T-cell (primary cell): ENCODE measurements around the gene TCF12. TPM values are rescaled to one million over a fixed set of nuclear protein-coding genes. Genes with fewer than 3 reads are reported as not detected.

Source experiments
- ATAC-seq, 4 experiments: fragments of 200-7000 bp in 3 of 4; fragments of 150-1000 bp in 1 of 4; cut with Tn5 transposase; replicated peaks in 1 of 4; 1 replicate in 3 of 4; 2 replicates in 1 of 4; pipeline ENCODE4 v1.10.0; 2021; ENCODE audit warnings: moderate library complexity in 3 of 4, mild to moderate bottlenecking in 2 of 4, moderate number of reproducible peaks in 1 of 4
- CTCF ChIA-PET, 2 donors: fragments of 300-600 bp; sonication (Branson Sonifier 250); formaldehyde crosslinking; loops; one replicate each; lab custom pipeline; 2022; ENCODE audit warnings: antibody characterized with exemption in 2 of 2; lab: Charles Lee
- POLR2A ChIA-PET, 2 donors: fragments of 300-600 bp; sonication (Branson Sonifier 250); formaldehyde crosslinking; loops; one replicate each; lab custom pipeline; 2022; ENCODE audit warnings: antibody characterized with exemption in 2 of 2; lab: Charles Lee
- DNase-seq, 35 experiments: peaks; one replicate each; pipeline versions ENCODE4 v3.0.0 to v3.0.0-alpha.2; 2013 to 2023
- H3K27ac ChIP-seq: one replicate; pipeline ENCODE4 v1.5.1; 2013; ENCODE audit warnings: low read length
- H3K27me3 ChIP-seq, 2 experiments: replicated peaks in 1 of 2; 1 replicate in 1 of 2; 2 replicates in 1 of 2; pipeline versions ENCODE4 v1.6.1 to v1.7.0; 2013; ENCODE audit warnings: low read length in 1 of 2, mixed read lengths in 1 of 2; ENCODE audit not compliant: control insufficient read depth in 2 of 2, insufficient read depth in 2 of 2; ENCODE audit errors: extremely low read depth in 1 of 2
- H3K36me3 ChIP-seq, 2 donors: 1 replicate in 1 of 2; 2 replicates in 1 of 2; pipeline versions ENCODE4 v1.6.1 to v1.7.0; 2013; ENCODE audit warnings: low read length in 1 of 2; ENCODE audit not compliant: control insufficient read depth in 2 of 2, insufficient read depth in 1 of 2; ENCODE audit errors: extremely low read depth in 1 of 2
- H3K4me1 ChIP-seq, 2 experiments: 1 replicate in 1 of 2; 2 replicates in 1 of 2; pipeline versions ENCODE4 v1.6.1 to v1.7.0; 2013; ENCODE audit warnings: low read length in 2 of 2, mixed read lengths in 1 of 2; ENCODE audit not compliant: insufficient read depth in 2 of 2, control insufficient read depth in 1 of 2; ENCODE audit errors: extremely low read depth in 1 of 2
- H3K4me3 ChIP-seq, 2 donors: 1 replicate in 1 of 2; 2 replicates in 1 of 2; pipeline versions ENCODE4 v1.5.1 to v1.7.0; 2013; ENCODE audit warnings: mild to moderate bottlenecking in 2 of 2, low read length in 1 of 2, moderate library complexity in 1 of 2; ENCODE audit not compliant: control insufficient read depth in 1 of 2; ENCODE audit errors: extremely low read depth in 1 of 2
- H3K9me3 ChIP-seq: 2 replicates; pipeline ENCODE4 v1.7.0; 2013
- H3K27ac Mint-ChIP-seq, 2 donors: one replicate each; pipeline ENCODE4 v1.8.0; 2020 to 2021; ENCODE audit warnings: mild to moderate bottlenecking in 2 of 2, mixed read lengths in 2 of 2
- H3K27me3 Mint-ChIP-seq, 2 donors: one replicate each; pipeline ENCODE4 v1.8.0; 2021 to 2022; ENCODE audit warnings: mixed read lengths in 2 of 2
- H3K36me3 Mint-ChIP-seq: one replicate; pipeline ENCODE4 v1.8.0; 2021; ENCODE audit warnings: mixed read lengths
- H3K4me1 Mint-ChIP-seq, 3 donors: one replicate each; pipeline ENCODE4 v1.8.0; 2020 to 2022; ENCODE audit warnings: mixed read lengths in 3 of 3, mild to moderate bottlenecking in 1 of 3
- H3K4me3 Mint-ChIP-seq, 3 donors: one replicate each; pipeline ENCODE4 v1.8.0; 2020 to 2022; ENCODE audit warnings: mild to moderate bottlenecking in 3 of 3, mixed read lengths in 3 of 3, moderate library complexity in 3 of 3
- H3K9me3 Mint-ChIP-seq, 3 donors: one replicate each; pipeline ENCODE4 v1.8.0; 2020 to 2022; ENCODE audit warnings: mixed read lengths in 3 of 3
- WGBS: methylation state at CpG from one replicate; pipeline ENCODE4 v1.1.5; 2013; ENCODE audit warnings: missing lambda C conversion rate; ENCODE audit not compliant: insufficient coverage; 5-methylcytosine and 5-hydroxymethylcytosine counted together
- total RNA-seq, 35 experiments: library from RNA in 6 of 35; stranded (reverse) in 6 of 35; fragments of 120-200 nt in 1 of 35; gene quantifications; one replicate each; pipeline versions ENCODE4 v1.2.1 to v1.2.4 and lab custom pipeline; 2013 to 2026

Gene TCF12
- total RNA-seq, 5 donors from 2014 or later (not counting 1 experiment from before 2014, with no cell fraction given): 68.0 to 94.3 (median 83.0) TPM

- 98% methylated on average over 4 of the region's 14 CpGs for WGBS
- Histone ChIP-seq H3K36me3 (no peaks in the 10 kb centered on the region), H3K27ac (no peak overlapping the region), H3K4me1 (peaks cover 0 to 3% of the 10 kb centered on the region in 2 experiments), H3K27me3 (peaks cover 0 to 39% of the 10 kb centered on the region in 2 experiments), H3K9me3 (no peaks in the 10 kb centered on the region), H3K4me3 (no peak overlapping the region)
- Mint-ChIP-seq H3K27ac (no peak overlapping the region), H3K4me3 (no peak overlapping the region), H3K27me3 (peaks cover 17 to 42% of the 10 kb centered on the region in 2 donors), H3K9me3 (no peaks in the 10 kb centered on the region), H3K36me3 (no peaks in the 10 kb centered on the region), H3K4me1 (no peaks in the 10 kb centered on the region)
- ChIA-PET CTCF (no interaction called here), POLR2A (no interaction called here)
- DNase-seq (no peak), ATAC-seq (no peak)
Measured at GRCh38 chr15:57330619-57331340, 412.3 kb downstream of the TCF12 start.

DNA sequence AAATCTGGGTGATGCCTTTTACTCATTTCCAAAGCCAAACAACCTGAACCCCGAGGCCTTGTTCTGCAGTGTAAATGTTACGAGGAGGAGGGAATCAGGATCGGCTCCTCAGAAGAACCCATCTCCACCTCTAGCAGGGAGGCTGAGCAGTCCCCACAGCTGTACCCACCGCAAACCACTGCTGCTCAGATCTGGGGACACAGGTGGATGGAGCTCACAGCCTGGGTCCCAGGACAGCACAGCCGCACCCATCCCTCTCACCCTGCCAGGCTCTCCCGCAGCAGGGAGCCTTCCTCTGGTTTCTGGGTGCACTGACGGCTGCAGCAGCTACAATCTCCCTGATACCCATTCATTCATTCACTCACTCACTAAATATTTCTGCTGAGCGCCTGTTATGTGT, 413.9 kb downstream of the TCF12 start:
- H3K27ac Mint-ChIP-seq: no peak overlapping the region
- no peak for DNase-seq
- ChIA-PET POLR2A (no interaction called here), CTCF (no interaction called here)
- H3K4me3 Mint-ChIP-seq: no peak overlapping the region
- no peaks in the 10 kb centered on the region for H3K9me3 Mint-ChIP-seq
- Histone ChIP-seq H3K4me1 (peaks cover 0 to 3% of the 10 kb centered on the region in 2 experiments), H3K27ac (no peak overlapping the region), H3K9me3 (no peaks in the 10 kb centered on the region), H3K36me3 (no peaks in the 10 kb centered on the region), H3K4me3 (no peak overlapping the region), H3K27me3 (peaks cover 0 to 41% of the 10 kb centered on the region in 2 experiments)
- WGBS: 81% methylated on average over 4 of the region's 8 CpGs
- H3K4me1 Mint-ChIP-seq: no peaks in the 10 kb centered on the region
- no peak for ATAC-seq
- H3K27me3 Mint-ChIP-seq: peaks cover 20 to 49% of the 10 kb centered on the region in 2 donors
- H3K36me3 Mint-ChIP-seq: no peaks in the 10 kb centered on the region

- Mint-ChIP-seq H3K36me3 (no peaks in the 10 kb centered on the region), H3K4me3 (no peak overlapping the region), H3K27me3 (peaks cover 20 to 56% of the 10 kb centered on the region in 2 donors), H3K9me3 (no peaks in the 10 kb centered on the region), H3K27ac (no peak overlapping the region), H3K4me1 (no peaks in the 10 kb centered on the region)
- H3K36me3 ChIP-seq: no peaks in the 10 kb centered on the region
- WGBS: 100% methylated on average over 2 of the region's 4 CpGs
- H3K9me3 ChIP-seq: no peaks in the 10 kb centered on the region
- CTCF ChIA-PET: interaction anchor here in 1 of 2 donors (0.6 kb wide), 1 partner anchor 93 kb away, joined by 12 read pairs; no protein-coding TSS in a partner anchor
- peaks cover 0 to 3% of the 10 kb centered on the region in 2 experiments for H3K4me1 ChIP-seq
- no peak overlapping the region for H3K27ac ChIP-seq
- H3K4me3 ChIP-seq: no peak overlapping the region
- ATAC-seq: no peak
- no peak for DNase-seq
- POLR2A ChIA-PET: no interaction called here
- peaks cover 0 to 50% of the 10 kb centered on the region in 2 experiments for H3K27me3 ChIP-seq
Measured at GRCh38 chr15:57333487-57333886, 415.0 kb downstream of the TCF12 start.

- peaks cover 0 to 57% of the 10 kb centered on the region in 2 experiments for H3K27me3 ChIP-seq
- DNase-seq (no peak), ATAC-seq (no peak)
- H3K4me3 ChIP-seq: no peak overlapping the region
- H3K27ac ChIP-seq: no peak overlapping the region
- no peaks in the 10 kb centered on the region for H3K9me3 ChIP-seq
- no peaks in the 10 kb centered on the region for H3K9me3 Mint-ChIP-seq
- H3K4me1 ChIP-seq: peaks cover 0 to 3% of the 10 kb centered on the region in 2 experiments
- no peaks in the 10 kb centered on the region for H3K4me1 Mint-ChIP-seq
- H3K36me3 Mint-ChIP-seq: no peaks in the 10 kb centered on the region
- CTCF ChIA-PET: interaction anchor here in 1 of 2 donors (0.7 kb wide), 1 partner anchor 11 kb away, joined by 3 read pairs; no protein-coding TSS in a partner anchor
- no peak overlapping the region for H3K27ac Mint-ChIP-seq
- H3K36me3 ChIP-seq: no peaks in the 10 kb centered on the region
- peaks cover 20 to 57% of the 10 kb centered on the region in 2 donors for H3K27me3 Mint-ChIP-seq
- H3K4me3 Mint-ChIP-seq: no peak overlapping the region
- POLR2A ChIA-PET: no interaction called here
- WGBS: 80% methylated on average over 6 of the region's 12 CpGs
Measured at GRCh38 chr15:57334257-57334656, 415.8 kb downstream of the TCF12 start.

GRCh38 chr15:57335293-57335715, 416.9 kb downstream of the TCF12 start:
- H3K4me3 ChIP-seq: no peak overlapping the region
- POLR2A ChIA-PET: no interaction called here
- H3K36me3 Mint-ChIP-seq: no peaks in the 10 kb centered on the region
- WGBS: 62% methylated on average over 5 of the region's 6 CpGs
- CTCF ChIA-PET: no interaction called here
- H3K4me1 Mint-ChIP-seq: no peaks in the 10 kb centered on the region
- no peaks in the 10 kb centered on the region for H3K9me3 ChIP-seq
- H3K4me3 Mint-ChIP-seq: no peak overlapping the region
- H3K4me1 ChIP-seq: no peaks in the 10 kb centered on the region
- H3K27ac Mint-ChIP-seq: no peak overlapping the region
- peaks cover 20 to 50% of the 10 kb centered on the region in 2 donors for H3K27me3 Mint-ChIP-seq
- DNase-seq (no peak), ATAC-seq (no peak)
- H3K27me3 ChIP-seq: peaks cover 0 to 50% of the 10 kb centered on the region in 2 experiments
- H3K27ac ChIP-seq: no peak overlapping the region
- H3K9me3 Mint-ChIP-seq: no peaks in the 10 kb centered on the region
- H3K36me3 ChIP-seq: no peaks in the 10 kb centered on the region

DNA sequence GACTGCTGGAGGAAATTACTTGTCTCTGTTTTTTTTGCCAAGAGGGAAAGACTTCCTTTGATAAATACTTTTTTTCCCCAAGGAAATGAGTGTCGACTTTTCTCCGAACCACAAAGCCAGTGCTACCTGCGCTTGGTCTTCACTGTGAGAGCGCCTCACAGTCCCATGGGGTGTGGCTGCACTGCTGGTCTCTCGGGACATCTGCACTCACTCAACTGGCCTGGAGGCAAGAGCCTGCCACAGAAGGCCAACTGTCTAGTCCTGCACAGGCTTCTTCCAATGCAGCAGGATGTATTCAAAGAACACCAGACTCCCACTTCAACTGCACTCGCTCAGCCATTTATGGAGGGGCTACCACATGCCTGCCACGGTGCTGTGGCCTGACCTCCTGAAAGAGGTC, 417.3 kb downstream of the TCF12 start:
- CTCF ChIA-PET: interaction anchor here (0.7 kb wide), 2 partner anchors 93 to 186 kb away, joined by 3 to 4 read pairs; no protein-coding TSS in a partner anchor
- H3K27me3 ChIP-seq: peaks cover 0 to 48% of the 10 kb centered on the region in 2 experiments
- H3K27me3 Mint-ChIP-seq: peaks cover 19 to 52% of the 10 kb centered on the region in 2 donors

More for the DNA sequence above, 417.3 kb downstream of the TCF12 start:
- Mint-ChIP-seq H3K27ac (no peak overlapping the region), H3K36me3 (no peaks in the 10 kb centered on the region), H3K4me3 (no peak overlapping the region), H3K9me3 (no peaks in the 10 kb centered on the region), H3K4me1 (no peaks in the 10 kb centered on the region)
- Histone ChIP-seq H3K27ac (no peak overlapping the region), H3K4me1 (no peaks in the 10 kb centered on the region), H3K9me3 (no peaks in the 10 kb centered on the region), H3K36me3 (no peaks in the 10 kb centered on the region), H3K4me3 (no peak overlapping the region)
- WGBS: 80% methylated on average over 4 of the region's 7 CpGs
- DNase-seq (no peak), ATAC-seq (no peak)
- POLR2A ChIA-PET: no interaction called here
